IgD-negative memory B cell (primary cell): ENCODE results near the gene CNPPD1. TPM values are rescaled to one million over a fixed set of nuclear protein-coding genes. Genes with fewer than 3 reads are reported as not detected.
"Not testable (repeated sequence)": the region's sequence is repeated elsewhere in the genome, so short reads cannot be mapped to it uniquely, and the experiment has no call there.

Source experiments
- H3K27ac Mint-ChIP-seq, 3 donors: one replicate each; pipeline ENCODE4 v1.8.0; 2020 to 2022; ENCODE audit warnings: mild to moderate bottlenecking in 3 of 3, mixed read lengths in 3 of 3, moderate library complexity in 1 of 3
- H3K27me3 Mint-ChIP-seq: one replicate; pipeline ENCODE4 v1.8.0; 2021; ENCODE audit warnings: mixed read lengths
- H3K36me3 Mint-ChIP-seq: one replicate; pipeline ENCODE4 v1.8.0; 2020; ENCODE audit warnings: mild to moderate bottlenecking, mixed read lengths
- H3K4me1 Mint-ChIP-seq, 3 donors: one replicate each; pipeline ENCODE4 v1.8.0; 2020 to 2022; ENCODE audit warnings: mixed read lengths in 3 of 3, mild to moderate bottlenecking in 1 of 3
- H3K4me3 Mint-ChIP-seq, 4 donors: one replicate each; pipeline ENCODE4 v1.8.0; 2020 to 2022; ENCODE audit warnings: mild to moderate bottlenecking in 4 of 4, mixed read lengths in 4 of 4, moderate library complexity in 3 of 4
- H3K9me3 Mint-ChIP-seq, 3 donors: one replicate each; pipeline ENCODE4 v1.8.0; 2020 to 2021; ENCODE audit warnings: mixed read lengths in 3 of 3, mild to moderate bottlenecking in 1 of 3
- polyA plus RNA-seq: library from polyadenylated mRNA; unstranded; fragments of 300-500 nt; fragmentation: Illumina TruSeq; gene quantifications from one replicate; pipeline ENCODE4 v1.2.3, GENCODE V29; 2021

CNPPD1 gene
- polyA plus RNA-seq, 1 donor from 2014 or later = 151 TPM

- Mint-ChIP-seq H3K27ac (peak overlapping the region in 2 of 3 donors; percentile 11 to 76), H3K9me3 (no peaks in the 10 kb centered on the region), H3K36me3 (no peaks in the 10 kb centered on the region), H3K27me3 (no peaks in the 10 kb centered on the region), H3K4me3 (peak overlapping the region in 1 of 4 donors; percentile 20), H3K4me1 (peaks cover 7 to 20% (median 17%) of the 10 kb centered on the region in 3 donors)
These were observed 36.9 kb upstream of the CNPPD1 start for GRCh38 chr2:219213486-219214071.

GRCh38 chr2:219213026-219213415 lies 36.3 kb upstream of the CNPPD1 start:
- Mint-ChIP-seq H3K27me3 (no peaks in the 10 kb centered on the region), H3K4me3 (peak overlapping the region in 1 of 4 donors; percentile 20), H3K4me1 (peaks cover 6 to 19% (median 17%) of the 10 kb centered on the region in 3 donors), H3K9me3 (no peaks in the 10 kb centered on the region), H3K27ac (peak overlapping the region in 2 of 3 donors; percentile 11 to 75), H3K36me3 (no peaks in the 10 kb centered on the region)

GRCh38 chr2:219210886-219211362 lies 34.2 kb upstream of the CNPPD1 start:
- Mint-ChIP-seq H3K4me1 (peaks cover 10 to 15% (median 11%) of the 10 kb centered on the region in 3 donors), H3K9me3 (no peaks in the 10 kb centered on the region), H3K27me3 (no peaks in the 10 kb centered on the region), H3K27ac (peak overlapping the region in 2 of 3 donors; percentile 92 to 96), H3K36me3 (no peaks in the 10 kb centered on the region), H3K4me3 (peak overlapping the region in 1 of 4 donors; percentile 83)

- peaks cover 11 to 15% (median 11%) of the 10 kb centered on the region in 3 donors for H3K4me1 Mint-ChIP-seq
- H3K4me3 Mint-ChIP-seq = peak overlapping the region in 1 of 4 donors; percentile 83
- no peaks in the 10 kb centered on the region for H3K9me3 Mint-ChIP-seq
- no peaks in the 10 kb centered on the region for H3K36me3 Mint-ChIP-seq
- no peaks in the 10 kb centered on the region for H3K27me3 Mint-ChIP-seq
- peak overlapping the region in 2 of 3 donors; percentile 80 to 96 for H3K27ac Mint-ChIP-seq
These were observed 33.6 kb upstream of the CNPPD1 start for GRCh38 chr2:219210196-219210885.

- H3K4me1 Mint-ChIP-seq = peaks cover 11 to 15% (median 11%) of the 10 kb centered on the region in 3 donors
- no peaks in the 10 kb centered on the region for H3K9me3 Mint-ChIP-seq
- H3K27me3 Mint-ChIP-seq = no peaks in the 10 kb centered on the region
- peak overlapping the region in 2 of 3 donors; percentile 76 to 96 for H3K27ac Mint-ChIP-seq
- peak overlapping the region in 1 of 4 donors; percentile 83 for H3K4me3 Mint-ChIP-seq
- no peaks in the 10 kb centered on the region for H3K36me3 Mint-ChIP-seq
These were observed 32.8 kb upstream of the CNPPD1 start for GRCh38 chr2:219209236-219210195.

GRCh38 chr2:219207884-219208740 lies 31.4 kb upstream of the CNPPD1 start:
- H3K27me3 Mint-ChIP-seq = no peaks in the 10 kb centered on the region
- H3K9me3 Mint-ChIP-seq = no peaks in the 10 kb centered on the region
- peak overlapping the region; percentile 39 to 76 (median 67) for H3K27ac Mint-ChIP-seq
- H3K36me3 Mint-ChIP-seq = no peaks in the 10 kb centered on the region
- H3K4me3 Mint-ChIP-seq = peak overlapping the region; percentile 63 to 95 (median 82)
- peaks cover 11 to 15% (median 11%) of the 10 kb centered on the region in 3 donors for H3K4me1 Mint-ChIP-seq

- Mint-ChIP-seq H3K4me1 (peaks cover 11 to 15% (median 11%) of the 10 kb centered on the region in 3 donors), H3K27ac (peak overlapping the region in 2 of 3 donors; percentile 76 to 89), H3K36me3 (no peaks in the 10 kb centered on the region), H3K9me3 (no peaks in the 10 kb centered on the region), H3K27me3 (no peaks in the 10 kb centered on the region), H3K4me3 (peak overlapping the region; percentile 83 to 96 (median 94))
These were observed 30.6 kb upstream of the CNPPD1 start for GRCh38 chr2:219207134-219207883.

- peak within 1 kb of the TSS; percentile 76 to 98 (median 95) for H3K27ac Mint-ChIP-seq
- no peaks in the 10 kb centered on the region for H3K27me3 Mint-ChIP-seq
- no peaks in the 10 kb centered on the region for H3K9me3 Mint-ChIP-seq
- H3K4me1 Mint-ChIP-seq = peaks cover 7 to 15% (median 11%) of the 10 kb centered on the region in 3 donors
- no peaks in the 10 kb centered on the region for H3K36me3 Mint-ChIP-seq
- peak within 1 kb of the TSS; percentile 83 to 96 (median 94) for H3K4me3 Mint-ChIP-seq
These were observed 29.8 kb upstream of the CNPPD1 start, which contains the start of gene ZFAND2B for GRCh38 chr2:219206328-219207133. TSS of gene ZFAND2B (plus strand) at chr2:219206782. CDS start at chr2:219206988, 206 bp downstream.

- H3K4me1 Mint-ChIP-seq = peaks cover 1 to 11% (median 11%) of the 10 kb centered on the region in 3 donors
- peak overlapping the region; percentile 76 to 98 (median 95) for H3K27ac Mint-ChIP-seq
- H3K36me3 Mint-ChIP-seq = no peaks in the 10 kb centered on the region
- H3K4me3 Mint-ChIP-seq = peak overlapping the region; percentile 83 to 96 (median 94)
- H3K9me3 Mint-ChIP-seq = no peaks in the 10 kb centered on the region
- no peaks in the 10 kb centered on the region for H3K27me3 Mint-ChIP-seq
These were observed 29.2 kb upstream of the CNPPD1 start for GRCh38 chr2:219205981-219206327.

GRCh38 chr2:219205165-219205538 lies 28.4 kb upstream of the CNPPD1 start:
- peaks cover 1 to 11% (median 10%) of the 10 kb centered on the region in 3 donors for H3K4me1 Mint-ChIP-seq
- H3K4me3 Mint-ChIP-seq = peak overlapping the region in 2 of 4 donors; percentile 60 to 83
- H3K27me3 Mint-ChIP-seq = no peaks in the 10 kb centered on the region
- H3K36me3 Mint-ChIP-seq = no peaks in the 10 kb centered on the region
- H3K27ac Mint-ChIP-seq = peak overlapping the region in 1 of 3 donors; percentile 27
- no peaks in the 10 kb centered on the region for H3K9me3 Mint-ChIP-seq

GRCh38 chr2:219204425-219205164 lies 27.9 kb upstream of the CNPPD1 start:
- Mint-ChIP-seq H3K4me3 (peak overlapping the region in 2 of 4 donors; percentile 60 to 83), H3K27ac (peak overlapping the region in 1 of 3 donors; percentile 27), H3K27me3 (no peaks in the 10 kb centered on the region), H3K4me1 (peaks cover 1 to 11% (median 10%) of the 10 kb centered on the region in 3 donors), H3K36me3 (no peaks in the 10 kb centered on the region), H3K9me3 (no peaks in the 10 kb centered on the region)

- not testable (repeated sequence) for H3K9me3 Mint-ChIP-seq, H3K36me3 Mint-ChIP-seq, H3K27ac Mint-ChIP-seq, H3K27me3 Mint-ChIP-seq, H3K4me1 Mint-ChIP-seq, H3K4me3 Mint-ChIP-seq
These were observed 24.6 kb upstream of the CNPPD1 start for GRCh38 chr2:219201331-219201730.
